ENCODE results near the gene OR2T1.
"Not testable (repeated sequence)": the region's sequence is repeated elsewhere in the genome, so short reads cannot be mapped to it uniquely, and the experiment has no call there.

OR2T1 gene

GRCh38 chr1:248434913-248435312 is 32.1 kb downstream of the OR2T1 start:
- DNase-seq (ENCODE audit: insufficient read length, low spot score); FAIRE-seq: not testable (repeated sequence)

- DNase-seq (ENCODE audit: insufficient read length, low spot score); FAIRE-seq: not testable (repeated sequence)
Observed at GRCh38 chr1:248436303-248436702, 33.5 kb downstream of the OR2T1 start.

GRCh38 chr1:248438668-248439067 is 35.8 kb downstream of the OR2T1 start:
- not testable (repeated sequence) for DNase-seq (ENCODE audit: insufficient read length, low spot score); FAIRE-seq

GRCh38 chr1:248439283-248439682 is 36.4 kb downstream of the OR2T1 start:
- not testable (repeated sequence) for DNase-seq (ENCODE audit: insufficient read length, low spot score); FAIRE-seq

- not testable (repeated sequence) for DNase-seq (ENCODE audit: insufficient read length, low spot score); FAIRE-seq
Observed at GRCh38 chr1:248442500-248443277, 39.8 kb downstream of the OR2T1 start.

- not testable (repeated sequence) for FAIRE-seq; DNase-seq (ENCODE audit: insufficient read length, low spot score)
Observed at GRCh38 chr1:248444603-248445002, 41.8 kb downstream of the OR2T1 start.

- FAIRE-seq: not testable (repeated sequence)
Observed at GRCh38 chr1:248445399-248445798, 42.6 kb downstream of the OR2T1 start, which contains the start of gene OR2T2. Gene OR2T2, plus strand, starts transcription at chr1:248445637. Its CDS starts 7,161 bp downstream, at chr1:248452798.

GRCh38 chr1:248448409-248449074 is 45.7 kb downstream of the OR2T1 start:
- not testable (repeated sequence) for DNase-seq (ENCODE audit: insufficient read length, low spot score); FAIRE-seq

More at GRCh38 chr1:248445399-248445798, 42.6 kb downstream of the OR2T1 start, which contains the start of gene OR2T2:
- DNase-seq (ENCODE audit: insufficient read length, low spot score): not testable (repeated sequence)

GRCh38 chr1:248449821-248450465 is 47.1 kb downstream of the OR2T1 start:
- DNase-seq (ENCODE audit: insufficient read length, low spot score); FAIRE-seq: not testable (repeated sequence)

GRCh38 chr1:248450466-248451145 is 47.8 kb downstream of the OR2T1 start:
- DNase-seq (ENCODE audit: insufficient read length, low spot score); FAIRE-seq: not testable (repeated sequence)

GRCh38 chr1:248453619-248454018 is 50.8 kb downstream of the OR2T1 start:
- not testable (repeated sequence) for DNase-seq (ENCODE audit: insufficient read length, low spot score); FAIRE-seq

GRCh38 chr1:248455045-248455444 is 52.2 kb downstream of the OR2T1 start:
- not testable (repeated sequence) for DNase-seq (ENCODE audit: insufficient read length, low spot score); FAIRE-seq

- FAIRE-seq: peak; percentile 36
- DNase-seq (ENCODE audit: insufficient read length, low spot score): not testable (repeated sequence)
Observed at GRCh38 chr1:248456635-248457034, 53.8 kb downstream of the OR2T1 start.

All from HTR-8/SVneo (cell line).